Stimulated activated naive CD4-positive, alpha-beta T cell (primary cell): ENCODE data around the gene CTSO.
"Not testable (repeated sequence)": the region's sequence is repeated elsewhere in the genome, so short reads cannot be mapped to it uniquely, and the experiment has no call there.

Experiments used
- DNase-seq, 6 experiments: peaks; one replicate each; lab custom pipeline; 2025; lab: John Stamatoyannopoulos, UW

The CTSO gene

GRCh38 chr4:155906554-155907247 lies 47.0 kb downstream of the CTSO start:
- DNase-seq, result no peak

- DNase-seq, result no peak
Observed at GRCh38 chr4:155904331-155904730, 49.3 kb downstream of the CTSO start.

- DNase-seq, result no peak
Observed at GRCh38 chr4:155903453-155903852, 50.2 kb downstream of the CTSO start, which contains the start of gene TDO2. Gene TDO2 (plus strand): TSS chr4:155903696. CDS start chr4:155903759, 63 bp downstream.

DNA sequence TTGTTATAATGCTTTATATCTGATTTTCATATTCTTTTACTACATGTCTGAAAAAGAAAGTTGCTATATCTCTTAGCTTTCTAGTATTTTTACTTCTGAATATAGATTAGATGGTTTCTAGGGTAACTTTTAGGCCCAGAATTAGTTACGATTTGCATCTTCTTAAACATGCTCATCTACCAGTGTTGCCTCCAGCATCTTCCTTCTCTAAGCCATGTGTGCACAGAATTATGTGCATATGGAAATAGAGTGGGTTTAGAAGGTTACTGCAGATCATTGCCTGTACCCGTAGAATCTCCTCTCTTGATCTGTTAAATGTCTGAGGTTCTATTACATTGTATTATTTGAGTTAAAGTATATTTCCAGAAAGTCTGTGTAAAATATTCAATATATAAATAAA lies 52.7 kb downstream of the CTSO start:
- no peak for DNase-seq

GRCh38 chr4:155900381-155900780 lies 53.3 kb downstream of the CTSO start:
- no peak for DNase-seq

- DNase-seq, result no peak
Observed at GRCh38 chr4:155899891-155900290, 53.8 kb downstream of the CTSO start.

- not testable (repeated sequence) for DNase-seq
Observed at GRCh38 chr4:155898371-155898770, 55.3 kb downstream of the CTSO start.

DNA sequence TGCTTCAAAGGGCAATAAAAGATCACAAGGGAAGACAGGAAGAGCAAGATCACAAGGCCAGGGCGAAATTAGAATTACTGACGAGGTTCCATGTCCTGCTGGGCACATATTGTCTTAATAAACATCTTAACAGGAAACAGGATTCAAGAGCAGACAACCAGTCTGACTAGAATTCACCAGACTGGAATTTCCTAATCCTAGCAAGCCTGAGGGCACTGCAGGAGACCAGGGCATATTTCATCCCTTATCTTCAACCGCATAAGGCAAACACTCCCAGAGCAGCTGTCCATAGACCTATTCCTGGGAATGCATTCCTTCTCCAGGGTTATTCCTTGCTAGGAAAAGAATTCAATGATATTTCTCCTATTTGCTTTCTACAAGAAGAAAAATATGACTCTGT lies 62.6 kb downstream of the CTSO start:
- no peak for DNase-seq

GRCh38 chr4:155889946-155890345 lies 63.7 kb downstream of the CTSO start:
- DNase-seq, result no peak

DNA sequence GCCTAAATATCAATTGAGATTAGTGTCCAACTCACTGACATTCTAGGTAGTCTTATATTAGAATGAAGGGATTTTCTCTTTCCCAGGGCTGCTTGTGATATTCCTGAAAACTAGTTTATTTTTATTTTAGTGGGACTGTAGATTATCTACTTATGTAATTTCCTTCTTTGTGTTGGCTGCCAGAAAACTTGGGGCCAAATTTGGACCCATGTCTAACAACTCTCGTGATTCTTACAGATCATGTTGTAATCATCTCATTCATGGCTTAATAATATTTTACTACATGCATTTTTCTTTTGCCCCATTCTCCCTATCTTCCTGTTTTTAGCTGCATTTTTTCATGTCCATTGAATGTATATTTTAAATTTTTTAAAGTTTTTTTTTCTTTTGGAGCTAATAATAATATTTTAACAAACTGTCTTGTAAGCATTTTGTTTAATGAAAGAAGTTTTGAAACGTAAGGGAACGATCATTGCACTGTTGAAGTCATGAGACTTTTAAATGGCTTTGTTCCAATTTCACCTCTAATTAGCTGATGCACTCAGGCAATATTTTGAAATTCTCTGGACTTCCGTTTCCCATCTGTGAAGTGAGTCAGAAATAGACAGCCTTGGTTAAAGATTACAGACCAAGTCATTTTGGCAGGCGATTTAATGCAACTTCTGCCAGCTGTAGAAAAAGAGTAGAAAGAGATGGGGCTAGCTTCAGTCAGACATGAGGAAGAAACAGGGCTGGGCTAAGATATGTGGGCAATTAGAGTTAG lies 64.5 kb downstream of the CTSO start:
- no peak for DNase-seq

GRCh38 chr4:155887847-155888570 lies 65.7 kb downstream of the CTSO start:
- no peak for DNase-seq

- no peak for DNase-seq
Observed at GRCh38 chr4:155887045-155887444, 66.6 kb downstream of the CTSO start.

GRCh38 chr4:155885666-155886065 lies 68.0 kb downstream of the CTSO start:
- no peak for DNase-seq

DNA sequence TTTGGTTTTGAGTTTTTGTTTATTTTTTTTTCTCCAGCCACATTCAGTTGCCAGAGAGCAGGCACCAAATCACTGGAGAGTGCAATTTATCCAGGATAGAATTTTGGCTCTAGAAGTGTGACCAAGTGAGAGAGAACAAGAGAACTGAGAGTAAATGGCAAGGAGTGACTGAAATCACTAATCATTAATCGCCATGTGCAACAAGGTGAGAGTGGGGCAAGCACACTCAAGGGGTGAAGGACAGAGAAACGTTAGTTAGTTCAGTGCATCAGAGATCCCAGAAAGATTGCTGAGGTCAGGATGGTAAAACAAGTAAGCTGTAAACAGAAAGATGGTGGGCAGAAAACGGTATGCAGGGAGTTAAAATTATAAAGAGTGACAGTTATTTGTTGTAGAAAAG lies 69.8 kb downstream of the CTSO start:
- DNase-seq, result no peak

DNA sequence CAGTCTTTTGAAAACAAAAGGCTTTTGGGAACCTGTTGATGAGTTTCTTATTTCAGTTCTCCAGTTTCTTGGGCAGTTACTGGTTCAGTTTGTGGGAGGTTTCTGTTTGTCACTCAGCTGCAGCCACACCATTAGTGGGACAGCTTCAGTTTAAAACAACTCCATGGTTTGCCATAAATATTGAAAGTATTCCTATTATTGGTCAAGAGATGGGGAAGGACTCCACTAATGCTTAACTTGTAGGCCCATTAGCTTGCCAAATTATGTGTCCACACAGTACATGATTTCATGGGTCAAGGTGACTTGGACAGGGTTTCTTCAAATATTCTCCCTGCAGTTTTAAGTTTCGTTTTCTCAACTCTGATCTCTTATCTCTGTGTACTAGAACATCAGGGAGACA lies 72.1 kb downstream of the CTSO start:
- DNase-seq, result no peak

GRCh38 chr4:155879767-155880166 lies 73.9 kb downstream of the CTSO start:
- DNase-seq, result no peak

GRCh38 chr4:155878611-155879010 lies 75.1 kb downstream of the CTSO start:
- DNase-seq, result no peak

DNA sequence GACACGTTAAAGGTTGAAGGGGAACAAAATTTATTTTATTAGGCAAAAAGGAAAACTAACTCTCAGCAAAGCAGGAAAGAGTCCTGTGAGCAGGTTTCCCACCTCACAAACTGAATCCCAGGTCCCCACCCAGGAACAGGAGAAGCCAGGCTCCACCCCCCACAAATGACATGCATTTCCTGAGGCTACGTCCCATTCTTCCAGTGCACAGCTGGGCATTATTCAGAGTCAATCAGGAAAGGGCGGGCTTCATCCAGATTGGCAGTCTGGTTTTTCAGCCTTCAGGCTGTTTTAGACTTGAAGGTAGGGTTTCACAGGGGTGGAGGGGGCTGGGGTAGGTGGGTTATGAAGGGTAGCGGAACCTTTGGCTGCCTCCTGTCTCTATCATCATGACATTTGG lies 75.7 kb downstream of the CTSO start:
- no peak for DNase-seq

- no peak for DNase-seq
Observed at GRCh38 chr4:155875878-155876277, 77.8 kb downstream of the CTSO start.
